Esophagus squamous epithelium (tissue), 4 donors: ENCODE results near the gene ADGRV1.

Source experiments
- POLR2A ChIP-seq, 4 donors: fragments of 450-650 bp; IDR thresholded peaks; one replicate each; pipeline ENCODE4 v1.6.1; 2017; ENCODE audit warnings: antibody characterized with exemption in 4 of 4, mild to moderate bottlenecking in 4 of 4, moderate library complexity in 3 of 4
- TF ChIP-seq, protein P1 (sequence below), 6 experiments: fragments of 450-650 bp in 4 of 6; fragments of 200-600 bp in 2 of 6; sonication (generic) in 2 of 6; IDR thresholded peaks; one replicate each; pipeline ENCODE4 v1.5.1; 2016 to 2019; ENCODE audit warnings: antibody characterized with exemption in 6 of 6, mild to moderate bottlenecking in 4 of 6, moderate library complexity in 4 of 6

DNA sequence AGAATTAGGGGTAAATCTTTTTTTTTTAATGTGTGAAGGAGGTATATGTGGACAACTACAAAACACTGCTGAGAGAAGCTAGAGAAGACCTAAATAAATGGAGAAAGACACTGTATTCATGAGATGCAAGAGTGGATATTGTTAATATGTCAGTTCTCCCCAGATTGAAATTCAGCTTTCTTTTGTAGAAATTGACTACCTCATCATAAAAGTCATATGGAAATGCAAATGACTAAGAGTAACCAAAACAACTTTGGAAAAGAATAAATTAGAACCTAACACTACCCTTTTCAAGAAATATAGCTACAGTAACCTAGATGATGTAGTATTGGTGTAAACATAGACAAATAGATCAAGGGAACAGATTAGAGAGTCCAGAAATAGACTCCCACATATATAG lies 400.7 kb downstream of the ADGRV1 start:
- TF ChIP-seq, protein P1, sequence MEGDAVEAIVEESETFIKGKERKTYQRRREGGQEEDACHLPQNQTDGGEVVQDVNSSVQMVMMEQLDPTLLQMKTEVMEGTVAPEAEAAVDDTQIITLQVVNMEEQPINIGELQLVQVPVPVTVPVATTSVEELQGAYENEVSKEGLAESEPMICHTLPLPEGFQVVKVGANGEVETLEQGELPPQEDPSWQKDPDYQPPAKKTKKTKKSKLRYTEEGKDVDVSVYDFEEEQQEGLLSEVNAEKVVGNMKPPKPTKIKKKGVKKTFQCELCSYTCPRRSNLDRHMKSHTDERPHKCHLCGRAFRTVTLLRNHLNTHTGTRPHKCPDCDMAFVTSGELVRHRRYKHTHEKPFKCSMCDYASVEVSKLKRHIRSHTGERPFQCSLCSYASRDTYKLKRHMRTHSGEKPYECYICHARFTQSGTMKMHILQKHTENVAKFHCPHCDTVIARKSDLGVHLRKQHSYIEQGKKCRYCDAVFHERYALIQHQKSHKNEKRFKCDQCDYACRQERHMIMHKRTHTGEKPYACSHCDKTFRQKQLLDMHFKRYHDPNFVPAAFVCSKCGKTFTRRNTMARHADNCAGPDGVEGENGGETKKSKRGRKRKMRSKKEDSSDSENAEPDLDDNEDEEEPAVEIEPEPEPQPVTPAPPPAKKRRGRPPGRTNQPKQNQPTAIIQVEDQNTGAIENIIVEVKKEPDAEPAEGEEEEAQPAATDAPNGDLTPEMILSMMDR (IDR thresholded peaks at IDR 0.05): no peak
- TF ChIP-seq POLR2A (IDR thresholded peaks at IDR 0.05): no peak
